ENCODE results near the gene SH3PXD2A. TPM values are rescaled to one million over a fixed set of nuclear protein-coding genes. Genes with fewer than 3 reads are reported as not detected.
A peak's percentile ranks its signal among the peaks of the same experiment; 100 is the strongest.

SH3PXD2A gene
- total RNA-seq, 1 donor: 58.3 TPM

DNA sequence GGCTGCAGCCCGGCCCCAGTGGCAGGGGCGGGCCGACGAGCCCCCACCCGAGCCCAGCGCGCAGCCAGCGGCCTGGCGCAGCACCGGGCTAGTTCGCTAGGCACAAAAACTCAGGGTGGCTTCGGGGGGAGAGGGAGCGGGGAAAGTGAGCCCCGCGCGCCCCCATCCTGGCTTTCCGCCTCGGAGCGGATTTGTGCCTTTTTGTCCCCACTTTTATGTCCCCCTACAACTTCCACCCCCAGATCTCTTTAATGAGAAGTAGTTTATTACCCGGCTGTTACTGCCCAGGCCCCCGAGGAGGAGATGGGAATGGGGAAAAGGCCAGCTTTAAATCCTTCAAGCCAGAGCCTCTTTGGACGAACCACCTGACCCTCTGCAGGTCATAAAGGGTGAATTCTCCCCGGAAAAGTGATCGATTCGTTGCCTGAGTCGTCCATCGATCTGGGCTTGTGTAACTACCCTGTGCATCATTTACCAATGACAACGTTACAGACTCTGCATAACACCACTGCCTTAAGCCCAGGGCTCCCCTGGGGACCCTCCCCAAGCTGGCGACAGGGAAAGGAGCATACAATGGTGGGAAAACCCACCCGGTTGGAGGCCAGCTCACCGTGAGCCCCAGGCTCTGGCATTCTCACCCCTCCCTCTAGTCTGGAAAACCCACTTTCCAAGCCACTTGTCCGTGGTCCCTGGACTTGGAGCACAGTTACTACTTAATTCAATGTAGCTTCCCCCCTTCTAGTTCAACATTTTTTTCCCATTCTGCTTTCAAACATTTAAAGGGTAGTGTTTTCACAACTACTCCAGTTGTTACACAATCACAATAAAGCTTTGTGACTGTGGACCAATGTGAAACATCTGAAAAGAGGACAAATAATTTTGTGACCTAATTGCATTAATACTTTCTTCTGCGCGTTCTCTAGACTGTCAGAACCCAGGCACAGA, 748 bp upstream of the SH3PXD2A start:
- peak overlapping the region; percentile 60 for H3K4me3 ChIP-seq (ENCODE audit: low read depth, low read length)
- TF ChIP-seq, protein P1, sequence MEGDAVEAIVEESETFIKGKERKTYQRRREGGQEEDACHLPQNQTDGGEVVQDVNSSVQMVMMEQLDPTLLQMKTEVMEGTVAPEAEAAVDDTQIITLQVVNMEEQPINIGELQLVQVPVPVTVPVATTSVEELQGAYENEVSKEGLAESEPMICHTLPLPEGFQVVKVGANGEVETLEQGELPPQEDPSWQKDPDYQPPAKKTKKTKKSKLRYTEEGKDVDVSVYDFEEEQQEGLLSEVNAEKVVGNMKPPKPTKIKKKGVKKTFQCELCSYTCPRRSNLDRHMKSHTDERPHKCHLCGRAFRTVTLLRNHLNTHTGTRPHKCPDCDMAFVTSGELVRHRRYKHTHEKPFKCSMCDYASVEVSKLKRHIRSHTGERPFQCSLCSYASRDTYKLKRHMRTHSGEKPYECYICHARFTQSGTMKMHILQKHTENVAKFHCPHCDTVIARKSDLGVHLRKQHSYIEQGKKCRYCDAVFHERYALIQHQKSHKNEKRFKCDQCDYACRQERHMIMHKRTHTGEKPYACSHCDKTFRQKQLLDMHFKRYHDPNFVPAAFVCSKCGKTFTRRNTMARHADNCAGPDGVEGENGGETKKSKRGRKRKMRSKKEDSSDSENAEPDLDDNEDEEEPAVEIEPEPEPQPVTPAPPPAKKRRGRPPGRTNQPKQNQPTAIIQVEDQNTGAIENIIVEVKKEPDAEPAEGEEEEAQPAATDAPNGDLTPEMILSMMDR (IDR thresholded peaks at IDR 0.05; ENCODE audit: insufficient read depth, low read depth, low read length): no peak
- no peak for DNase-seq (ENCODE audit: low read depth)

DNA sequence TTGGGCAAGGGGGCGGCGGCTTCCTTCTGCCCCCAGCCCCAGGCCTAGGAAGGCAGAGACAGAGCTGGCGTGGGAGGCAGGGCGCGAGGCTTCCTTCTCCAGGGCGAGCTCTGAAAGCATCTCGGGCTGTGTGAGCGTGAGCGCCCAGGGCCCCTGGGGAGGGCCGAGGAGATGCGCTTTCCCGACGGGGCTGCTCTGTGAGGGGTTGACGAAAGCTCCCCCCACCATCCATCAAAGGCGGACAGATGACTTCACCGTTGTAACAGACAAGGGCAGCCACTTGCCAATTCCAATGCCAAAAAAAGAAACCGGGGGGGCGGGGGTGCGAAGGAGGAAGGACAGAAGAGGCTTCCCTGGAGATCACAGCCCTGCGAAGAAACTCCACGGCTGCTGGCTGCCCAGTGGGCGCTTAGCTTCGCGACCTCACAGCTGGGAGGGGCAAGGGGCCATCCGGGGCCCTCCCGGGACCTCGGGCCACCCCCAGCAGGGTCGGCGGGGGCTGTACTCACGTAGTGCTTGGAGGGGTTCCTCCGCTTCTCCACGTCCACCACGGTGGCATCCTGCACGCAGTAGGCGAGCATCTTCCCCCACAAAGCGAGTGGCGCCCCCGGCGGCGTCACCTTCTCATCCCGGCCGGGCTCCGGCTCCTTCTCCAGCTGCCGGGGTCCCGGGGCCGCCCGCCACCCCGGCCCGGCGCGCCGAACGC, 537 bp downstream of the SH3PXD2A start:
- H3K4me3 ChIP-seq (ENCODE audit: low read depth, low read length): peak overlapping the region; percentile 60
- no peak for DNase-seq (ENCODE audit: low read depth)
- TF ChIP-seq, protein P1 (IDR thresholded peaks at IDR 0.05; ENCODE audit: insufficient read depth, low read depth, low read length): no peak

DNA sequence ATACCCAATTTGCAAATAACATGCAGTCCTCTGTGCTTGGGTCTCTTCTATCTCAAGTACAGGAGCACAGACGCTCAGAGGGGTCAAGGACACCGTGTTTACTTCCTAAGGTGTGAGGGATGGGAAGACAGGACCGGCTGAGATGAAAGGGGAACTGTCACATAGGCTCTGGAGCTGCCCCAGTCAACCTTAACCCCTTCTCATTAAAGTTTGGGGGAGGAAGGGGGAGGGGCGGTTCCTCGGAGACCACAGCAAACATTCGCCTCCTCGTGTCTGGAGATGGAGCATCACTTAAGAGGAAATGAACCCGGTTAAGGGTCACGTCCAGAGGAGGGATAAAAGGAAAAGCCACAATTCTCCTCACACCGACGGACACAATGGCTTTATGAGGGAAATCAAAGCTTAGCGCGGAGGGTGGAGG, 1.1 kb downstream of the SH3PXD2A start:
- DNase-seq (ENCODE audit: low read depth): no peak
- TF ChIP-seq, protein P1 (IDR thresholded peaks at IDR 0.05; ENCODE audit: insufficient read depth, low read depth, low read length): no peak
- peak overlapping the region; percentile 60 for H3K4me3 ChIP-seq (ENCODE audit: low read depth, low read length)

DNA sequence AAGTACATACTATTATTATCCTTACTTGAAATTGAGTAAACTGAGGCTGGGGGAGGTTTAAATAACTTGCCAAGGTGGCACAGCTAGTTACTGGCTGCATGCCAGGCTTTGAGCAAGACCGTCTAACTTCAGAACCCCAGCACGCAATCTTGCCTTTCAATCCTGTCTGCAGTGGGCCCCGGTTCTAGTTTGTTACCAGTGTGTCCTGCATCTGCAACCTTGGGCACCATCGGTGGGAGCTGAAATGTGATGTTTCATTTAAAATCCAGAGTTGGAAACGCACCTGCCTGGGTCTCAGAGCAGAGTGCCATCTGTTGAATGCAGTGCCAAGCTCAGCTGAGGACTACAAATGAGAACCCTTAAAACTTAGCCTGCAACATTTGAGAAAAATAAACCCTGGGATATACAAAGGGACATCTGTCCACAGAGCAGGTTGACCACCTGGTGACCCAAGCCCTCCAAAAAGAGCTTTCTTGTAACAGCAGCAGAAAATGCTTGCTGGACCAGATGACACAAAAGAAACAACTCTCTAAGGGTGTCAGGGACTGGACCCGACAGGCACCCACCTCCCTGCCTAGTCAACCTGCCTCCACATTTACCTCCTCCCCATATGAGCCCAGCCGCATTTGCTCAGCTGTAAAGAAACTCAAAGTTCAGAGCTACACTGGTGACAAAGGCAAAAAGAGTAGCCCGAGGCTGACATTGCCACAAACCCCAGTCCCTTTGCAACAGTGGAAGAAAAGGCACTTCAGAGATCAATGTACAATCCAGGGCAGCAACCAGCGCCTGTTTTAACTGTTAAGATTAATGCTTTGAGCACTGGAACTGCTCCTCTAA, 1.7 kb downstream of the SH3PXD2A start:
- H3K4me3 ChIP-seq (ENCODE audit: low read depth, low read length): peak overlapping the region; percentile 60
- TF ChIP-seq, protein P1 (IDR thresholded peaks at IDR 0.05; ENCODE audit: insufficient read depth, low read depth, low read length): no peak
- DNase-seq (ENCODE audit: low read depth): no peak

DNA sequence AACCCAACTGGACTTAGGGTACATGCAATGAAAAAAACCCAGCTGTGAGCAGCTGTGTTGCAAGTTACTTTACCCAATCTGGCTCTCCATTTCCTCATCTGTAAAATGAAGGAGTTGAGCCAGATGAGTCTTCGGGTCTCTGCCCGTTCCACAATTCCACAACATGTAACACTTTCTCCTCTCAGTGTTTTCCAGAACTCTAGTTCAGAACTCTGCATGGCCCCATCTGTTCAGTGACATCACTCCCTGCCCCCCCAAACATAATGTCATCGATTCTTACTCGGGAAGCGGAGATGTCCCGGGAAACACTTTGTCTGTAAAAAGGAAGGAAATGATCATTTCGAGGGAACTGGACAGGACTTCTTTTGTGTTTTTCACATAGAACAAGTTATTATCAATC, 2.5 kb downstream of the SH3PXD2A start:
- no peak overlapping the region for H3K4me3 ChIP-seq (ENCODE audit: low read depth, low read length)
- DNase-seq (ENCODE audit: low read depth): peak; percentile 69
- TF ChIP-seq, protein P1 (IDR thresholded peaks at IDR 0.05; ENCODE audit: insufficient read depth, low read depth, low read length): no peak

DNA sequence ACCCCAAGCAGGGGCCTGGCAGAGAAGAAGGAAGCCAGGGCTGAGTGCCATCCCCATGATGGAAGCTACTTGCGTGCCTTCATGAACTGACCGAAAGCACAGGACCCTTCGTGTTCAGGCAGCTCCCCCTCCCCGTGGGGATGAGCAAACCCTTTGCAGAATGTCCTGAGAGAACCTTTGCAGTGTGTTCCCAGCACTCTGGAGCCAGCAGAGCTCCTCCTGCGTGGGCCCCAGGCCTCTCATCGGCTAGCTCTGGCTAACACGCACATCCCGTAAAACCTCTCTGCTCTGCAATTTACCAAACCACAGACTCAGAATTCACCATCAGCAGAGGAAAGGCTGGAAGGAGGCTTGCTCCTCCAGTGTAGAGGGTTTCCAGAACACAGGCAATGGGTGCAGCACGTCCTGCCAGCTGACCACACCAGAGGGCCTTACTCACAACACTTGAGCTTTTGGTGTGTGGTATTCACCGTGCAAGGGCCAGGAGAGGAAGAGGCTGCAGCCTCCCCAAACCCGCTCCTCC, 3.1 kb downstream of the SH3PXD2A start:
- TF ChIP-seq, protein P1 (IDR thresholded peaks at IDR 0.05; ENCODE audit: insufficient read depth, low read depth, low read length): no peak
- no peak overlapping the region for H3K4me3 ChIP-seq (ENCODE audit: low read depth, low read length)
- DNase-seq (ENCODE audit: low read depth): peak; percentile 88

All from fibroblast of villous mesenchyme (primary cell).